ENCODE data around the gene PEX6. TPM values are rescaled to one million over a fixed set of nuclear protein-coding genes. Genes with fewer than 3 reads are reported as not detected.

The PEX6 gene
- total and polyA plus RNA-seq, 2 of the 13 experiments (the other 11 are each of a cell fraction or from before 2014, with no cell fraction given), result 5.1 to 6.7 TPM

DNA sequence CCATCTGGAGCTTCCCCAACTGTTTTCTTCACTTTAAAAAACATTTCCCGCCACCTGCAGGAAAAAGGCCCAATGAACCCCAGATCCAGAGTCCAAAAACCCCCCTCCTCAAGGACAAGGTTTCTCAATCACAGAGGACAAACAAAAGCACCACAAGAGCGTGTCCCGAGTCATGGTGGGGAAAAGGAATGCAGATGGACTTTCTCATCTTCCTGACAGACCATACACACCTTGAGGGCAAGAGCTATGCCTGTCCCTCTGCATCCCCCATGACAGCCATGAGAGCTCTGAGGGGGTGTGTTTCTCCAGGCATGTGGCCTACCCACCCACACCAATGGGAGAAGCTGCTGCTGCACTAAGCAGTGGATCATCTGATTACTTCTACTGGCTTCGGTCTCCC lies 9.0 kb downstream of the PEX6 start (continued):
- TF ChIP-seq, protein P1, sequence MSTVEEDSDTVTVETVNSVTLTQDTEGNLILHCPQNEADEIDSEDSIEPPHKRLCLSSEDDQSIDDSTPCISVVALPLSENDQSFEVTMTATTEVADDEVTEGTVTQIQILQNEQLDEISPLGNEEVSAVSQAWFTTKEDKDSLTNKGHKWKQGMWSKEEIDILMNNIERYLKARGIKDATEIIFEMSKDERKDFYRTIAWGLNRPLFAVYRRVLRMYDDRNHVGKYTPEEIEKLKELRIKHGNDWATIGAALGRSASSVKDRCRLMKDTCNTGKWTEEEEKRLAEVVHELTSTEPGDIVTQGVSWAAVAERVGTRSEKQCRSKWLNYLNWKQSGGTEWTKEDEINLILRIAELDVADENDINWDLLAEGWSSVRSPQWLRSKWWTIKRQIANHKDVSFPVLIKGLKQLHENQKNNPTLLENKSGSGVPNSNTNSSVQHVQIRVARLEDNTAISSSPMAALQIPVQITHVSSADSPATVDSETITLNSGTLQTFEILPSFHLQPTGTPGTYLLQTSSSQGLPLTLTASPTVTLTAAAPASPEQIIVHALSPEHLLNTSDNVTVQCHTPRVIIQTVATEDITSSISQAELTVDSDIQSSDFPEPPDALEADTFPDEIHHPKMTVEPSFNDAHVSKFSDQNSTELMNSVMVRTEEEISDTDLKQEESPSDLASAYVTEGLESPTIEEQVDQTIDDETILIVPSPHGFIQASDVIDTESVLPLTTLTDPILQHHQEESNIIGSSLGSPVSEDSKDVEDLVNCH (CRISPR knock-in tag; IDR thresholded peaks at IDR 0.05), result no peak
- TF ChIP-seq SIX4 (CRISPR knock-in tag; IDR thresholded peaks at IDR 0.05) (no peak), NCOA2 (CRISPR knock-in tag; IDR thresholded peaks at IDR 0.05) (0 out of 2 replicates have a peak, but pooled peaks have one; percentile 51), GTF2F1 (IDR thresholded peaks at IDR 0.05; ENCODE audit: low read length) (no peak), MYC (CRISPR knock-in tag; IDR thresholded peaks at IDR 0.05; ENCODE audit: borderline replicate concordance) (0 out of 2 replicates have a peak, but pooled peaks have one; percentile 25), SRF (IDR thresholded peaks at IDR 0.05; ENCODE audit: low read depth, low read length) (no peak), ZNF441 (CRISPR knock-in tag; IDR thresholded peaks at IDR 0.05; ENCODE audit: borderline replicate concordance) (no peak), MAZ (IDR thresholded peaks at IDR 0.05; ENCODE audit: borderline replicate concordance, low read depth, low read length) (0 out of 2 replicates have a peak, but pooled peaks have one; percentile 1), MAZ (CRISPR knock-in tag; IDR thresholded peaks at IDR 0.05; ENCODE audit: low read depth) (no peak), ZNF136 (CRISPR knock-in tag; IDR thresholded peaks at IDR 0.05; ENCODE audit: low read depth) (no peak), NFYC (CRISPR knock-in tag; IDR thresholded peaks at IDR 0.05) (no peak), ZNF644 (CRISPR knock-in tag; IDR thresholded peaks at IDR 0.05; ENCODE audit: low read depth) (peak; percentile 58; the same call in 1 of the 2 replicates), EP300 (IDR thresholded peaks at IDR 0.05; ENCODE audit: low read depth in 2 of 2, low read length in 2 of 2) (peak in 1 of 2 experiments; percentile 80; a peak in 2 of 4 replicates), EP300 (CRISPR knock-in tag; IDR thresholded peaks at IDR 0.05; ENCODE audit: borderline replicate concordance) (no peak)
- TF ChIP-seq, protein P2, sequence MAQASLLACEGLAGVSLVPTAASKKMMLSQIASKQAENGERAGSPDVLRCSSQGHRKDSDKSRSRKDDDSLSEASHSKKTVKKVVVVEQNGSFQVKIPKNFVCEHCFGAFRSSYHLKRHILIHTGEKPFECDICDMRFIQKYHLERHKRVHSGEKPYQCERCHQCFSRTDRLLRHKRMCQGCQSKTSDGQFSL (CRISPR knock-in tag; IDR thresholded peaks at IDR 0.05), result 0 out of 2 replicates have a peak, but pooled peaks have one; percentile 49
- TF ChIP-seq, protein P3, sequence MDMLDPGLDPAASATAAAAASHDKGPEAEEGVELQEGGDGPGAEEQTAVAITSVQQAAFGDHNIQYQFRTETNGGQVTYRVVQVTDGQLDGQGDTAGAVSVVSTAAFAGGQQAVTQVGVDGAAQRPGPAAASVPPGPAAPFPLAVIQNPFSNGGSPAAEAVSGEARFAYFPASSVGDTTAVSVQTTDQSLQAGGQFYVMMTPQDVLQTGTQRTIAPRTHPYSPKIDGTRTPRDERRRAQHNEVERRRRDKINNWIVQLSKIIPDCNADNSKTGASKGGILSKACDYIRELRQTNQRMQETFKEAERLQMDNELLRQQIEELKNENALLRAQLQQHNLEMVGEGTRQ (IDR thresholded peaks at IDR 0.05; ENCODE audit: low read depth, low read length), result no peak
- TF ChIP-seq, protein P3 (CRISPR knock-in tag; IDR thresholded peaks at IDR 0.05; ENCODE audit: borderline replicate concordance), result no peak
- TF ChIP-seq, protein P4, sequence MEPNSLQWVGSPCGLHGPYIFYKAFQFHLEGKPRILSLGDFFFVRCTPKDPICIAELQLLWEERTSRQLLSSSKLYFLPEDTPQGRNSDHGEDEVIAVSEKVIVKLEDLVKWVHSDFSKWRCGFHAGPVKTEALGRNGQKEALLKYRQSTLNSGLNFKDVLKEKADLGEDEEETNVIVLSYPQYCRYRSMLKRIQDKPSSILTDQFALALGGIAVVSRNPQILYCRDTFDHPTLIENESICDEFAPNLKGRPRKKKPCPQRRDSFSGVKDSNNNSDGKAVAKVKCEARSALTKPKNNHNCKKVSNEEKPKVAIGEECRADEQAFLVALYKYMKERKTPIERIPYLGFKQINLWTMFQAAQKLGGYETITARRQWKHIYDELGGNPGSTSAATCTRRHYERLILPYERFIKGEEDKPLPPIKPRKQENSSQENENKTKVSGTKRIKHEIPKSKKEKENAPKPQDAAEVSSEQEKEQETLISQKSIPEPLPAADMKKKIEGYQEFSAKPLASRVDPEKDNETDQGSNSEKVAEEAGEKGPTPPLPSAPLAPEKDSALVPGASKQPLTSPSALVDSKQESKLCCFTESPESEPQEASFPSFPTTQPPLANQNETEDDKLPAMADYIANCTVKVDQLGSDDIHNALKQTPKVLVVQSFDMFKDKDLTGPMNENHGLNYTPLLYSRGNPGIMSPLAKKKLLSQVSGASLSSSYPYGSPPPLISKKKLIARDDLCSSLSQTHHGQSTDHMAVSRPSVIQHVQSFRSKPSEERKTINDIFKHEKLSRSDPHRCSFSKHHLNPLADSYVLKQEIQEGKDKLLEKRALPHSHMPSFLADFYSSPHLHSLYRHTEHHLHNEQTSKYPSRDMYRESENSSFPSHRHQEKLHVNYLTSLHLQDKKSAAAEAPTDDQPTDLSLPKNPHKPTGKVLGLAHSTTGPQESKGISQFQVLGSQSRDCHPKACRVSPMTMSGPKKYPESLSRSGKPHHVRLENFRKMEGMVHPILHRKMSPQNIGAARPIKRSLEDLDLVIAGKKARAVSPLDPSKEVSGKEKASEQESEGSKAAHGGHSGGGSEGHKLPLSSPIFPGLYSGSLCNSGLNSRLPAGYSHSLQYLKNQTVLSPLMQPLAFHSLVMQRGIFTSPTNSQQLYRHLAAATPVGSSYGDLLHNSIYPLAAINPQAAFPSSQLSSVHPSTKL (CRISPR knock-in tag; IDR thresholded peaks at IDR 0.05), result peak; percentile 47

All from HepG2 (cell line).